Activated naive CD8-positive, alpha-beta T cell treated with anti-CD3 and anti-CD28 coated beads, Interleukin-2, amount 50 U/mL, for 16 hours (primary cell): ENCODE measurements around the gene SLC35C1.

Experiments used
- DNase-seq: peaks from one replicate; pipeline ENCODE4 v3.0.0-alpha.2; 2020; ENCODE audit warnings: low read depth, low spot score

Gene SLC35C1

GRCh38 chr11:45804761-45805304, at the start of gene SLC35C1:
Gene SLC35C1, plus strand, starts transcription at chr11:45805149. Its CDS starts 653 bp downstream, at chr11:45805802.
- peak; percentile 95 for DNase-seq

- DNase-seq, result no peak
Measured at GRCh38 chr11:45755281-45755859, 49.6 kb upstream of the SLC35C1 start.

DNA sequence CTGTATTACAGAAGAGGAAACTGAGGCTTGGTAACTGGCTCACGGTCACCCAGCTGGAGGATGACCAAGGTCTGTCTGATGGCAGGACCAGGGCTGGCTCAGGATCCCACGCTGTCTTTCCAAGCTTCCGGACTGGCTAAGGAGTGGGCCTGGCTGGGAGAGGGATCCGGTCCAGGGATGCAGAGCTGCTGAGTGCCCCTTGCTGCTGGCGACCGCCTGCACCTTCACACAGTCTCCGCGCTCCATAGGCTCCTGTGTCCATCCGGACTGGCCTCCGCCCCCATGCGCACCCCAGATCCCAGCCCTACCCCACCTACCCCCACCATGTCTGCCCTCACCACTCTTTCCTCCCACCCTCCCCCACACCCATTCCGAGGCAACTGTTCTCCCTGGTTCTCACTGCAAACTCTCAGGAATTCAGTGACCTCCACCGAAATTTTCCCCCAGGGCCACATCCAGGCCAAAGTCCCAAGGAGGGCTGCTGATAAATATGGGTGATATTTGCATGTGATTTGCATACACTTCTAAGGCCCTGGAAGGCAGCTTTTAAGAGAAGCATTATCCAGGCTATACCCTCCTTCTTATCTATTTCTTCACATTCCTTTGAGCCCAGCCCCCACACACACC, 48.5 kb upstream of the SLC35C1 start:
- no peak for DNase-seq

GRCh38 chr11:45757672-45758071, 47.3 kb upstream of the SLC35C1 start:
- no peak for DNase-seq

- no peak for DNase-seq
Measured at GRCh38 chr11:45761659-45762058, 43.3 kb upstream of the SLC35C1 start.

- DNase-seq, result no peak
Measured at GRCh38 chr11:45765107-45765668, 39.8 kb upstream of the SLC35C1 start.

DNA sequence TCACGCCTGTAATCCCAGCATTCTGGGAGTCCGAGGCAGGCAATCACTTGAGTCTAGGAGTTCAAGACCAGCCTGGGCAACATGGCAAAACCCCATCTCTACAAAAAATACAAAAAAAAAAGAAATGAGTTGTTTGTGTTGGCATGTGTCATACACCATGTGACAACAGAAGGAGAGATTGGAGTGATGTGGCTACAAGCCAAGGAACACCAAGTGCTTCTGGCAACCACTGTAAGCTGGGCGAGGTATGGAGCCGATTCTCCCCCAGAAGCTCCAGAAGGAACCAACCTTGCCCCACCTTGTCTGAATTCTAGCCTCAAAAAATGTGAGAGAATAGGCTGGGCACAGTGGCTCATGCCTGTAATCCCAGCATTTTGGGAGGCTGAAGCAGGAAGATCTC, 39.1 kb upstream of the SLC35C1 start:
- DNase-seq, result no peak

DNA sequence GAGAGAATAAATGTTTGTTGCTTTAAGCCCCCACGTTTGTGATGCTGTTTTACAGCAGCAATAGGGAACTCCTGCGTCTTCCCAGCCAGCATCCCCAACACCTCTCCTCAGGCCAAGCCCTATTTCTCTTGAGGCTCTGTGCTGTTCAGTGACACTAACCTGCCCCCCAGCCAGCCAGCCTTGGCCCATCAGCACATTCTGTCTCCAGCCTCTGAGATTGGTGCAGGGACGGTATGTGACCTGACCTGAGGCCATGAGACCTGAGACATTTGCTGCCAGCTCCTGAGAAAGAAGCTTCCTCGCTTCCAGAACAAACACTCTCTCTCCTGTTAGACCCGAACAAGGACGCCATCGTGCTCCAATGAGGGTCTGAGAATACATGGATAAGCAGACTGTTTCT, 38.5 kb upstream of the SLC35C1 start:
- DNase-seq, result no peak

- DNase-seq, result no peak
Measured at GRCh38 chr11:45768486-45768885, 36.5 kb upstream of the SLC35C1 start.

DNA sequence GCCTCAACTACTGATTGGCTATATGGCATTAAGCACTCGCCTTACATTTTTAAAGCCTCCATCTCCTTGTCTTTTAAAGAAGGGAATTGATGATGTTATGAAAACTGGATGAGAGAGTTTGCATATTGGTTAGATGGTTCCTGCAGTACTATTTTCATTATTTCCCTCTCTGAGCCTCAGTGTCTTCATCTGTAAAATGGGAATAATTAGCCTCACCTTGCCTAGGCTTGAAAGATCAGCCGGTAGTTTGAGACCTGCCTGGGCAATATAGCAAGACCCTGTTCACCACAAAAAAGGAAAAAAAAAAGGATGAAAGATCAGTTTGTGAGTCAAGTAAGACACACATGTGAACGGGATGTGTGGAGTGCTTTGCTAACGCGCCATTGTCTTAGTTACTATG, 35.0 kb upstream of the SLC35C1 start:
- no peak for DNase-seq

- peak; percentile 46 for DNase-seq
Measured at GRCh38 chr11:45771193-45771565, 33.8 kb upstream of the SLC35C1 start.

- DNase-seq, result peak; percentile 72
Measured at GRCh38 chr11:45771566-45772448, 33.1 kb upstream of the SLC35C1 start.

DNA sequence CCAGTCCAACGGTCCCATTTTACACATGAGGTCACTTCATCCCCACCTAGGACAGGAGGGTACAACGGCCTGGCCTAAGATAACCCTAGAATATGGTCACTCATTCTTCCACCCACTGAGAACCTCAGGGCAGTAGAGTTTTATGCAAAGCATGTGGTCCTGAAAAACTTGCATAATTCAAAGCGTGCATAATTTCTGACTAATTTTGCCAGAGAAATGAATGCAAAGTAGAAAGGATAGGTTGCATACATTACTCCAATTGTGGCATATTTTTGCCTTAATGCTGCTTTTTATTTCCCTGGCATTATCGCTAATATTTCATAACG, 32.5 kb upstream of the SLC35C1 start:
- no peak for DNase-seq

GRCh38 chr11:45772986-45773785, 31.8 kb upstream of the SLC35C1 start:
- no peak for DNase-seq

- no peak for DNase-seq
Measured at GRCh38 chr11:45773786-45774655, 30.9 kb upstream of the SLC35C1 start.

- DNase-seq, result no peak
Measured at GRCh38 chr11:45774786-45775185, 30.2 kb upstream of the SLC35C1 start.

DNA sequence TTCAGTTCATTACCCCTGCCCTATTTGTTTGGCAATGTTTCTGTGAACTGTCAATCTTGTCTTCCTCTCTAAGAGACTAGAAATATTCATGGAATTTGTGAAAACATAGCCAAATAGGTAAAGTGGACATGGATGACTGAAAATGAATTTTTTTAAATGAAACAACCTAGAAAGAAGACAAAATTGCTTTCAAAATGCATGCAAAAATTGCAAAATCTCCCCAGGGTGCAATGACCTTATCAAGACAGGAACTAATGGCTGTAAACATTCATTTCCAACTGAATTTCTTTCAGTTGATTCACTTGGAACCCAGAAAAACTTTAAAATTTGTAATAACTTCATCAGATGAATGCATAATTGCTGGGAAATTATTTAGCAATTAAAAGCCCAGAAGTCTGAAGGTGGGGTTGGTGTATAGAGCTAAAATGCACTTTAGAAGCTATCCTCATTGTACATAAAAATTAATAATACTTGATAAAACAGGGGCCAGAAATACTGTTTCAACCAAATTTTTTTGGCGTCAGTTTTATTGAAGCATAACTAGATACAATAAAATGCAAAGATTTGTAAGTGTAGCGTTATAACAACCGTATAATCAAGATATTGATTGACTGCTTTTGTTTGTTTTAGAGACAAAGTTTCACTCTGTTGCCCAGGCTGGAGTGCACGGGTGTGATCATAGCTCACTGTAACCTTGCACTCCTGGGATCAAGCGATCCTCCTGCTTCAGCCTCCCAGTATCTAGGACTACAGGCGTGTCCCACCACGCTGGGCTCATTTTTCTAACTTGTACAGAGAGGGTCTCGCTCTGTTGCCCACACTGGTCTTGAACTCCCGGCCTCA, 27.6 kb upstream of the SLC35C1 start:
- DNase-seq, result no peak

GRCh38 chr11:45778341-45778740, 26.6 kb upstream of the SLC35C1 start:
- DNase-seq, result no peak

DNA sequence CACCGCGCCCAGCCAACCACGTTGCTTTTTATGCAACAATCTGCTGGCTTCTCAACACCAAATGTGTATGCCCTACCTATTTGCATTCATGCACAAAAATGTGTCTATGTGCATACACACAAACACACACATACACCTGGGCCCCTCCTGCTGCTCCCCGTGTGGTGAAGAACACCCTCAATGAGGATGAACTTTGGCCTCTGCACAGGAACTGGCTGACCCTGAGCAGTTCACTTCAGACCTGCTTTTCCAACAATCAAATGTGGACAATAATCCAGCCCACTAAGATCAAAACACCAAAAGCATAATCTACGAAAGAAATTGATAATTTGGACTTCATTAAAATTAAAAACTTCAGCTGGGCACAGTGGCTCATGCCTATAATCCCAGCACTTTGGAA, 25.3 kb upstream of the SLC35C1 start:
- no peak for DNase-seq

GRCh38 chr11:45786272-45786671, 18.7 kb upstream of the SLC35C1 start:
- no peak for DNase-seq
